GM21619 (cell line): ENCODE measurements around the gene VRK1.
"Not testable (repeated sequence)": the region's sequence is repeated elsewhere in the genome, so short reads cannot be mapped to it uniquely, and the experiment has no call there.

Experiments
- ATAC-seq: cut with Tn5 transposase; IDR thresholded peaks from one replicate; pipeline ENCODE4 v1.9.1; 2021; ENCODE audit not compliant: unreplicated experiment

VRK1 gene

DNA sequence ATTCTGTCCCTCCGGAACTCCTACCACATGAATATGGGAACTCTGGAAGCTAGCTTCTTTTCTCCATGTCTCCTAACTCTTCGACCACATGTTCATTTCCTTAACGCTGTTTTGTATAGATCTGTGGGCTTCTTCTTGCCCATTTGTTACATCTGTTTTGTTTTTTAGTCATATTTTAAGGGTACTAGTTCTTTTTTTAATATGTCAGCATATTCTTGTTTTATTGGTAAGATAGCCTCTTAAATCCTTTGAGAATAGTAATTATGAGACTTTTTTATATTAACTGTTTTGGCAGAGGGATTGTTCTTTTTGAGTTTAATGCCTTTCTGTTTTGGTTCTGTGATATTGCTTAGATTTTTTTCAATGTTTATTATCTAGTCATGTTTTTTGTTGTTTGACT is 70.5 kb downstream of the VRK1 start:
- no peak for ATAC-seq

DNA sequence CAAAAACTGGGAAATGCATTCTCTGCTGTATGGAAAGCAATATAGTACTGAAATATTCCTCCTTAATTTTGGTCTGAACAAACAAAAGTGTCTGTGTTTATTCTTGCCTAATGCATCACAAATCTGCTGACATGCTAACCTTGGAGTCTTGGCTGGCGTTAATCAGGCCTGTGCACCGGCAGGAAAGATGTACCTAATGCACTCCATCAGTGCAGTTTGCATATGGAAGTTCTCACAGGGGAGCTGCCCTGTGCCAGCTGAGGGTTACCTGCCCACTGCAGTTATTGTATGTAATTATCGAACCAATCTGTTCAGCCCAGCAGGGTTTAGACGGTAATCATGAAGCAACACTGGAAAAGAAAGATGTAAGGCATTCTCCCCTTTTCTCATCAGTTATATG is 76.9 kb downstream of the VRK1 start:
- no peak for ATAC-seq

DNA sequence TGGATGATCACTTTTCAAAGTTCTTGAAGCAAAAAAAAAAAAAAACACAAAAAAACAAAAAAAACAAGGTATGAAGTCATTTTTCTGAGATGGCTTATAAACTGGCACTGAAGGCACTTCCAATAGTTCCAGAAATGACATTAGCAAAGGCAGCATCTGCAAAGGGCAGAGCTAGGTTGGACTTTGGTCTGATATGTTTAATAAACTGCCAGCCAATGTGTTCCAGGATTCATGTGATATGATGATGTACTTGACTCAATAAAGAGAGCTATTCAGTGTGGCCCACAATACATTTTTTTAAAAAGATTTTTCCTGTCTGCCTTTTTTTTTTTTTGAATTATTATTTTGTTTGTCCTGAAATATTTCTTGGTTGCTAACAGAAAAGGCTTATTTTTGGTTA is 79.6 kb downstream of the VRK1 start:
- no peak for ATAC-seq

DNA sequence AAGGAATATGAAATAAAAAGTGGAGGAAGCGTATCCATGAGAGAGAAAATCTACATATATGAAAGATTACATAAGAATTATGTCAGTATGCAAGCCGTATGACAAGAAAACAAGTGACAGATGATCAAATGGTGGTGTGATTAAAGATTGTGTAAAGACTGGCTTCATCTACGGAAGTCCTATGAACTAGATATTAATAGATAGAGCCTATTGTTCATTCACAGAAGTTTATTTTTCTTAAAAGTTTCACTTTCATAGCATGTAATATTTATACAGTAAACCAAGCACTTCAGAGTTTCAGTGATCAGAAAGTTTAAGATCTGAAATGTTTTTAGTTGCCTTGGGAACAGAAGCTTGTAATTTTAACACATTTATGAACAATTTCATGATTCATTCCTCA is 84.5 kb downstream of the VRK1 start:
- peak; percentile 96 for ATAC-seq

DNA sequence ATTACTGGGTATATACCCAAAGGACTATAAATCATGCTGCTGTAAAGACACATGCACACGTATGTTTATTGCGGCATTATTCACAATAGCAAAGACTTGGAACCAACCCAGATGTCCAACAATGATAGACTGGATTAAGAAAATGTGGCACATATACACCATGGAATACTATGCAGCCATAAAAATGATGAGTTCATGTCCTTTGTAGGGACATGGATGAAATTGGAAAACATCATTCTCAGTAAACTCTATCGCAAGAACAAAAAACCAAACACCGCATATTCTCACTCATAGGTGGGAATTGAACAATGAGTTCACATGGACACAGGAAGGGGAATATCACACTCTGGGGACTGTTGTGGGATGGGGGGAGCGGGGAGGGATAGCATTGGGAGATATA is 86.8 kb downstream of the VRK1 start:
- ATAC-seq: not testable (repeated sequence)

DNA sequence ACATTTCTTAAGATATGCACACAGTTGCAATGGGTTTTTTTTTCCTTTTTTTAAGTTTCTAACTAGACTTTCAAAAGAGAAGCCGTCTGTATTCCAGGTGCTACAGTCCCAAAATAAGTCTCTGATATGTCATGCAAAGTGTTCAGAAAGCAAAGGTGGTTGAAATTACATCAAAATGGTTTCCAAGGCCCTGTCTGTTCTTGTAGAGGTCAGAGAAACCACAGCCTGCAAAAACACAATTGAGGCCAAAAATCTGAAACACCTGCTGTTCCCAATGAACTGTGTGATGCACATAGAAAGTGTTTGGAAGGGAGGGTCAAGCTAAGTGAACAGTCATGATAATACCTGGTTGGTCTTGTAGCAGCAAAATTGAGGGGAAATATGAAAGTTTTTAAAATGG is 91.0 kb downstream of the VRK1 start:
- peak; percentile 89 for ATAC-seq

DNA sequence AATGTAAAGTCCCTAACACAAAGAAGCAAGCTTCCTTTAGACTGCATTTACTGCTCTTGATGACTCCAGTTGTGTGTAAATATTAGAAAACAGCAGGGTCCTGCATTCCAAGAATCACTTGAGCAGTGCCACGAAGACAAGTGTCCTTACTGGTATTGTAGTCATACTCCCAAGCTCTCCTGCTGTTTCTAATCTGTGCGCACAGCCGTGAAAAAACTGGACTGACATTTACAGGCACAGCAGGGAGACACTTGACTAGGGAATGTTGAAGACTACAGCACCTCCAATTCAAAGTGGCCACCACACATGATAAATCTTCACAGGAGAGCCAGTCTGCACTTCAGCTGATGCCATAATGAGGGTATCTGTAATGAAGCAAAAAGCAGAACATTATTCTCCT is 91.4 kb downstream of the VRK1 start:
- no peak for ATAC-seq

DNA sequence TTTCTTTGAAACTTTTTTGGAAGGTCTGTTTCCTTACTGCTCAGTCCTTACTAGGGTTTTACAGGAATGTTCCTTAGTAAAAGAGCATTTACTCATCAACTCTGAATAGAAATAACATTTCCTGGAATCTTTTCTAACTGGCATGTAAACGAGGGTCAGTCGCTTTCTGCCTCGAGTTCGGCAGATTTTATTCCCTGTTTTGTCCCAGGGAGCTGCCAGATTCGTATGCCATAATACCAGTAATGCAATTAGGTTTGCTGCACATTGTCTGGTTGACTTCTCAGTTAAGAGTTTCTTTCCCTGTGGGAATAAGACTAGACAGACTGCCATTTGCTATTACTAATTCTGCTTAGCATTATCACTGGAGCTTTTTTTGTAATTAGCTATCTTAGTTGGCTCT is 91.9 kb downstream of the VRK1 start:
- ATAC-seq: no peak

DNA sequence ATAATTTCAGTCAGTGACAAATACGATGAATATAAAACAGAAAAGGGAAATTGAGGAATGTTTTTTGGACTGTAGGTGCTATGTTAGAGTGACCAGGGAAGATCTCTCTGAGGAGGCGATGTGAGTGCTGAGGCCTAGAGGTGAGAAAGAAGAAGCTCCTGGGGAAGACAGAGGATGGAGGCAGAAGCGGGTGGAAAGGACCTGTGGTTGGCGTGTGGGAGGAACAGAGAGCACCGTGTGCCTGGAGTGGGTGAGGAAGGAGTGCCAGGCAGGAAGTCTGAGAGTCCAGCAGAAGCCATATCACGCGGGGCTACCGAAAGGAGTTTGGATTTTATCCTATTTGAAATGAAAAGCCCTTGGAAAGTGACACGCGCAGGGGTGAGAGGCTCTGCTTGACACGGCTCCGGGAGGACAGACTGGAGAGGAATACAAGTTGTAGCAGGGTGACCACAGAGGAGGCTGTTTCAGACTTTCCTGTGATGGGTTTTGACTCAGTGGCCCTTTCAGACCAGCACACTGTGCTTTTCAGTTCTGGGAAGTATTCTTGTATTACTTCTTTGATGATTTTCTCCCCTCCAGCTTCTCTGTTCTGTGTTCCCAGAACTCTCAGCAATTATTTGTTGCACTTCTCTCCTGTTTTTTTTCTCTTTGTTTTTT is 96.9 kb downstream of the VRK1 start:
- no peak for ATAC-seq

DNA sequence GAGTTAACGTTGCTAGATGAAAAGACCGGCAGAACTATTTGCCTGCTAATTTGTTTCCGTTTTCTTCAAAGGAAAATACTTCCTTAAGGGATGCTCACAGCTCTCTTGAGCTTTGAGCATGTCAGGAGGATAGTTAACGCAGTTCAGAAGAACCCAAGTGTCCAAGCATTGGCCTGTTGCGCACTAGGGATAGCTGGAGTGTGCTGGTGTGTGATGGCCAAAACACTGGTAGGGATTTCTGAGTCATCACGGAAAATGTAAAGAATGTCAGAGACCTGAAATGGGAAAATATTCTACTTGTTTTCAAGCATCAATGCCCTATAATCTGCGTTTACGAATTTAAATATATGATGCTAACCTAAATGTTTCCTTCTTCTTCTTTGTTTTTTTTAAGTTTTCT is 97.8 kb downstream of the VRK1 start:
- ATAC-seq: no peak

DNA sequence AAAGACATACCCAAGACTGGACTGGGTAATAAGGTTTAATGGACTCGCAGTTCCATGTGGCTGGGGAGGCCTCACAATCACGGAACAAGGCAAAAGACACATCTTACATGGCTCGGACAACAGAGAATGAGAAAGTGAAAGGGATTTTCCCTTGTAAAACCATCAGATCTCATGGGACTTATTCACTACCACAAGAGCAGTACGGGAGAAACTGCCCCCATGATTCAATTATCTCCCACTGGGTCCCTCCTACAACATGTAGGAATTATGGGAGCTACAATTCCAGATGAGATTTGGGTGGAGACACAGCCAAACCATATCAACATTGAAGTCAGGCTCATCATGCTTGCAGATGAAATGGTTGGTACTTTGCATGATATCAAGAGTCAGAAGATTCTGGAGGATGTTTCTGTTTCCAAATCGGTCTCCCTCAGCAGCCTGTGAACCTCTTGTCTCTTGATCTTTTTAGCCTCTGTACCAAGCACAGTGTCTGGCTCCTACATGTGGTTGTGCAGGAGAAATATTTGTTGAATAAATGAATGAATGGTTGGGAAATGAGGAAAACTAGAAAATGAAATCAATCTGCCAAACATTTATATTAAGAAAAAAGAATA is 98.6 kb downstream of the VRK1 start:
- ATAC-seq: peak; percentile 72

DNA sequence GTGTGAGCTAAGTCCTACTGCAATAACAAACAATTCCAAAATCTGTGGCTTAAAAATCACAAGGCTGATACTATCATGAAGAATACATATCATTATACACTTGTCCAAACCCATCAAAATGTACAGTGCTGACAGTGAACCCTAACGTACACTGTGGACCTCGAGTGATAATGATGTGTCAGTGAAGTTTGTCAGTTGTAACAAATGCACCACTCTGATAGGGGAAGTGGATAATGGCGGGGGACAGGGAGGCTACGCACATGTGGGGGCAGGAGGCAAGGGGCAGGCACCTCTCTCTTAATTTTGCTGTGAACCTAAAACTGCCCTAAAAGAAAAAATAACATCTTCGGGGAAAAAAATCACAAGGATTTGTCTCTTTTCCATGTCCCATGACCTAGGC is 100.0 kb downstream of the VRK1 start:
- no peak for ATAC-seq

DNA sequence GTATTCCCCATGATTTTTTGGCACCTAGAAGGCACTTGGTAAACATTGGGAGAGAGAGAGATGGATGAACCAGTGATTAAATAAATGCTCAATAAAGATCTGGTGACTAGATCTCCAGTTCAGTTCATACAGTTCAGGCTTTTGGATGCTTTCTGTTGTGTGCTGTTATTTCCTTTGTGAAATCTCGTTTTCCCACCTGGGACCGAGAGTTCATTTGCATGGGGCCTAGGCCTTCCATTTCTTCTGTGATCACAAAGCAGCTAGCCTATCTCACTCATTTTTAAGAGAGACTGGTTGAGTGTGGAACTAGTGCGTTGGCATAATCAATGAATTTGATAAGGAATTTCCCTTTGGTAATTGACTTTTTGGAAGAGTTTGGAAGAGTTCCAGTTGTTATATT is 104.0 kb downstream of the VRK1 start:
- ATAC-seq: peak; percentile 87

DNA sequence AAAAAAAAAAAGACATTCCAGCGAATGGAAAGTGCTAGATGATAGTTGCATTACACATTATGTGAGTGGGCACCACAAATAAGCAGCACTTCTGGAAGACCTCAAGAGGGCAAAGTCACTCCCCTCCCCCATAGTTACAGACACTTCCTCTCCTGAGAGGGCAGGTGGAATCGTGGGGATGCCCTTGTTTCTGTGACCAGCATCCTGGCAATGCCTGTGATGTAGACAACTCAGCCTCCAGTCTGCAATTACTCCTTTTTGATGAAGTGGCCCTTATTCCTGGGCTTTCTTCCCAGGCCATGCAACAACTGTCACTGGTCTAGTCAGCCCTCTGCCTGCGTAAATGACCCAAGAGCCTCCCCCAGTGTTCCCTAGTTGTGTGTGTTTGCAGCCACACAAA is 104.8 kb downstream of the VRK1 start:
- no peak for ATAC-seq

DNA sequence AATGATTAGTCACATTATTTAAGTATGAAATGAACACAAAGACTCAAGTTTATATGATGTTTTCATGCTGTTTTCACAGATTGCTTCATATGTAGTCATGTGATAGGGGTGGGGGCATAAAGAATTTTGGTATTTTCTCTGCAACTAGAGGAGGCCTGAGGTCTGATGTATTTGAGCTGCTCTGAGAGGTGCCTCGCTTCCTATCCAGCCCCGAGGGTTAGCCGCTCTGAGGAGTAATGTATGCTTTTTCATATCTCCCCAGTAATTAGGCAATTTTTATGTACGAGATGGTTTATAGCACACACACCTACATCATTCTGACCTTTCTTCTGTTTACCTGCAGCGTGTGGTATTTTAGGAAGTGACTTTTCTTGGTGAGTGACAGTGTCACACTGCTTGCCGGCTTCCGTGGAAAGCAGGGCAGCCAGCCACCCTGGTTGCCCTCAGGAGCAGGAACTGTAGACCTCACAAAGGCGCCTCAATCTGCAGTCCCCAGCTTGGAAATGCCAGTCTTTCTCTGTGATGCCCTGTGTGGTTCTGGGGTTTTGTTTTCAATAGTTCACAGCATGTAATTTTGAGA is 106.4 kb downstream of the VRK1 start:
- ATAC-seq: no peak

DNA sequence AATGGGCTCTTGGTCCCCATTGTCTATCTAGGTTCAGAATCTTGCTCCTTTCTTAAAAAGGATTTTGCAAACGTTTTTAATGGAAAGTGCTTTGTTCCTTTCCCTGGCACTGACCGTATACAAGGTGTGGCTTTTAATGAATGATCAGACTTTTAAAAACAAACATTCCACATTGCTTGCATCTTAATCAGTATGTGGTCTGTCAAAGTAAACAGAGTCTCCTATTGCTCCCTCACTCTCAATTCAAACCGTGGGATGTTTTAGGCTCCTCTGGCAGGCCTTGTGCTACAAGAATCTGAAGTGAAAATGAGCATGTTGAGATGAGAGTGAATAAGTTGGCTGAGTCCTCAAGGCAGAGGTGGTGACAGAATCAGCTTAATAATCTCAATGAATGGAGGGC is 107.0 kb downstream of the VRK1 start:
- ATAC-seq: no peak

DNA sequence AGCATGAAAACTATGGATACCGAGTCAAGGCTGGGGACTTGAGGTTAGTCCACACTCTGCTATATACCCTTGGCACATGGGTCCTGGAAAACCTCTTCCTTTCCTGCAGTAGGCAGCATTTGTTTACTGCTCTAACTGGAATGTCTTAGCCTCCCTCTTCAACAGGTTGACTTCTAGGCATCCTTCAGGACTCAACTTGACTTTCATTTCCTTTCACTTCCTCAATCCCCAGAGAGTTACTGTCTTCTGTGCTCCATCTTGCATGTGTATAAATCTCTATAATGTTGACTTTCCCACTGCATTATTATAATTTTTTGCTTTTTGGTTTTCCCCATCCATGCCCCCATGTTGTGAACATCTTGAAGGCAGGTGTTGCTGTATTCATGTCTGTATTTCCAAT is 107.9 kb downstream of the VRK1 start:
- no peak for ATAC-seq

DNA sequence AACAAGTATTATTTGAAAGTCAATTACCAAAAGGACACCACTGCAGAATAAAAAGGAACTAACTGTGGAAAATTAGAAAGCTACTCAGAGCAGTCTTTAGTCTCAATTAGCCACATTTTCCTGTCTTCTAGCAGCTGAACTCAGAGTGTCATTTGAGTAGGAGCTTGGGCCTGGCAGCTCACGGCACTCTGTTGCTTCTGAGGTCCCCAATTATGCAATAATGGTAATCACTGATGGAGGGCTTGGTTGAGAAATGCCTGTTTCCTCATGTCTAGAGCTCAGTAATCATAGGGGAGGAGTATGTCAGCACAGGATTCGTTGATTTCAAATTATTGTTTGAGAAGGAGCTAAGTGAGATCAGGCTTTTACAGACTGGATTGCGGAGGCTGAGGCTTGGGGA is 108.6 kb downstream of the VRK1 start:
- ATAC-seq: no peak

DNA sequence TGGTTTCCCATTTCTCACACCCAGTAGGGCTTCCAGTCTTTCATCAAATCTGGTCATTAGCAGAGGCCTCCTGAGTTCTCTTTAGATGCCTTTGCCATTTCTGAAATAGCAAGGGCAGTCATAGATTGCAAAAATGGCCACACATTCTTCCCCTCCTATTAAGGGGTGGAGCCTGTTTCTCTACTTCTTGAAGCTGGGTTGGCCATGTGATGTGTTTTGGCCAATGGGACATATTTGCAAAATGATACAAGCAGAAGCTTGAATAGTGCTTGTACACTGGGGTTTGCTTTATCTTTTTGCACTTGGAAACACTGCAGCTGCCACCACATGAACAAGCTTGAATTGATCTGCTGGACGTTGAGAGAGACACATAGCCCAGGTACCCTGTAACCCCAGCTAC is 109.3 kb downstream of the VRK1 start:
- ATAC-seq: no peak

DNA sequence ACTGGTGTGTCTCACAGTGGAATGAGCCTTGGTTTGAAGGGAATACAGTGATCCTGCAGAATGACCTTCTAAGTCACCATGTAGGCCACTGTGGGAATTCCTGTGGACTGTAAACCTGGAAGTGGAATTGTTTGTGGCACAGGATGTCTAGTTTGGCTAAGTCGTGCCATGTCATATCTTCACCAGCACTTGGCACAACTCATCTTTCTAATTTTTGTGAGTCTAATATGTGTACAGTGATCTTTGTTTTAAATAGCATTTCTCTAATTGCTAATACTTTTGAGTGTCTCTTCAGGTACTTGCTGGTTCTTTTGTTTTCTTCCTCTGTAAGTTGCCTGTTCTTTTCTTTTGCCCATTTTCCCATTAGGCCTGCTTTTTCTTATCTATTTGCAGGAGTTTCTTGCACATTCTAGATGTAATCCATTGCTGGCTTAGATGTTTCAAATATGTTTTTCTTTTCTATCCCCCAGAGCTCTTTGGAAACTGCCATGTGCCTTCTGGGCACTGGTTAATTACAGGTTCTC is 112.7 kb downstream of the VRK1 start:
- ATAC-seq: no peak

DNA sequence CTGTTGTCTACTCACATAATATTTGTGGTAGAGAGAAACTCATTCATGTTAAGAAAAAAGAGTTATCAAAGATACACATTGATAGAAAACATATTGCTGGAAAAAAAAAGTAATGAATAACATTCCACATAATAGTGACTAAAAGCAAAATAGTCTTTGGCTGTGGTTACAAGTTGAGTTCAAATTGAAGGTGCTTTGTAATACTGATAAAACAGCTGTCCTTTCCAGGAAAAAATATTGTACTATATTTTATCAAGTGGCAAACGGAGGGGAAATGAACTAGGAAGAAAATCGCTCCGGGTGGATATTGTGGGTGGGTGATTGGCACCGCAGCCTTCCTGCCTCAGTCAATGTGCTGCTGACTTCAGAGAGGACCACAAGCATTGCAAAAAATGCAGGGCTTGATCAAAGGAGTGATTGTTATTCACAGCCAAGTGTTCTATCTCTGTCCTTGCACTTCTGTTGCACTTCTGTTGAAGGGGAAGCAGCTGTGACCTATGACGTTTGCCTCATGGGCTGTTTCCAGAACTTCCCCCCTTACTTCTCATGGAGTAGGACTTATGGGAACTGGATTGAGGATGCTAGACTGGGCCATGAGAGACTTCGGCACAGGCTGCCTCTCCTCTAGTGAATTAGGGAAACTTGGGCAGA is 114.4 kb downstream of the VRK1 start:
- no peak for ATAC-seq

DNA sequence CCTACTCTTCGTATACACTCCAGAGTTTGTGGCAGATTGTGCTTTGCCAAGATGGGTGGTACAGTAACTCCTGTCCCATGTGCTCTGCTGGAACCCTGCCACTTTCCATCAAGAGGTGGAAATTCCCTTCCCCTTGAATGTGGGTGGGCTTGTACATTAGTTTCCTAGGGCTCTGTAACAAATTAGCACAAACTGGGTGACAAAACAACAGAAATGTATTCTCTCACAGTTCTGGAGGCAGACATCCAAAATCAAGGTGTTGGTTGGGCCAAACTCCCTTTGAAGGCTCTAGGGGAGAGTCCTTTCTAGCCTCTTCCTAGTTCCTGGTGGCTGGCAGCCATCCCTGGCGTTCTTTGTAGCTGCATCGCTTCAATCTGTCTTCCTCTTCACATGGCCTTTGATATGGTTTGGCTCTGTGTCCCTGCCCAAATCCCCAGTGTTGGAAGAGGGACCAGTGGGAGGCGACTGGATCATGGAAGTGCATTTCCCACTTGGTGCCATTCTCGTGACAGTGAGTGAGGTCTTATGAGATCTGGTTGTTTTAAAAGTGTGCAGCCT is 117.5 kb downstream of the VRK1 start:
- no peak for ATAC-seq
